ENCODE results near the gene CTDSP1.

Gene CTDSP1

DNA sequence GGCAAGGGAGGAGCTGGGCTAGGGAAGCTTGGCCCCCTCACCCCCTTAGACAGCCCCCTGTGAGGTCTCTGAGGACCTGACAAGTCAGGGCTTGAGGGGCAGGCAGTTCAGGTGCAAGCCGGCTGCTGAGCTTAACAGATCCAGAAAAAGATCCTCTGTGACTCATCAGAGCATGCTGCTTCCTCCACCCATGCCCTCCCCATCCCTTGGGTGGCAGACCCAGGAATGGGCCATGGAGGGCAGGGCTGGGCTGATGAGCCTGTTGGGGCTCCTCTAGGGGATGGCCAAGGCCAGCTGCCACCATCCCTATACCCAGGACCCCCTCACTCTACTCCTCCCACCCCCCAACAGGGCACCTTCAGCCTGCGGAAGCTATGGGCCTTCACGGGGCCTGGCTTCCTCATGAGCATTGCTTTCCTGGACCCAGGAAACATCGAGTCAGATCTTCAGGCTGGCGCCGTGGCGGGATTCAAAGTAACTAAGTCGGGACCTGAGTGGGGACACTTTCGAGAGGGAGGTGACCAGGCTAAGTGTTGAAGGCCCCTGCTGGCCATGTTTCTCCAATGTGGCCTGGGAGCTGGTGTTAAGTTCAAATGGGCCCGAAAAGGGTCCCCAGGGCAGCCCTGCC is 15.7 kb upstream of the CTDSP1 start:
- DNase-seq (ENCODE audit: low spot score), result no peak

- no peak for DNase-seq (ENCODE audit: low spot score)
These were observed 14.7 kb upstream of the CTDSP1 start for GRCh38 chr2:218384975-218385374.

GRCh38 chr2:218386505-218387368 is 12.9 kb upstream of the CTDSP1 start:
- no peak for DNase-seq (ENCODE audit: low spot score)

- DNase-seq (ENCODE audit: low spot score), result no peak
These were observed 12.1 kb upstream of the CTDSP1 start for GRCh38 chr2:218387369-218388194.

DNA sequence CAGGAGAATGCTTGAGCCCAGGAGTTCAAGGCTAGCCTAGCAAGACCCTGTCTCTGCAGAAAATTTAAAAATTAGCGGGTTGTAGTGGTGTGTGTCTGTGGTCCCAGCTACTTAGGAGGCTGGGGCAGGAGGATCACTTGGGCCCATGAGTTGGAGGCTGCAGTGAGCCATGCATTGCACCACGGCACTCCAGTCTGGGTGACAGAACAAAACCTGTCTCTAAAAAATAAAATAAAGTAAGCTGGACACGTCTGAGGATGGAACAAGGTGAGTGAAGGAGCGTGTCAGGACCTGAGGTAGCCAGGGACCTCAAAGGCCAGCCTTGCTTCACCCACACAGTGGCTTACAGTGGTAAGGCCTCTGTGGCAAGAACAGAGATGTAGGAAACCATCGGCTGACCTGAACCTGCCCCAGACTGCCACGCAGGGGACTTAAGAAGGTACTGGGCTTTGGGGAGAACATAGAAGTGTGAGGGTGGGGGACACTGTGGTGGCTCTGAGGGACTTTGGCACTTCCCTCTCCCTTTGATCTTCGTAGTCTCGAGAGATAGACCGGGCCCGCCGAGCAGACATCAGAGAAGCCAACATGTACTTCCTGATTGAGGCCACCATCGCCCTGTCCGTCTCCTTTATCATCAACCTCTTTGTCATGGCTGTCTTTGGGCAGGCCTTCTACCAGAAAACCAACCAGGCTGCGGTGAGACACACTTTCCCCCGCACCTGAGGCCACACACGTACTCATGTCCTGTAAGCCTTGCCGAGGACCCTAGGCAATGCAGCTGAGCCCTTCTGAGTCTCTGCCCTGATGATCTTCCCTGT is 10.1 kb upstream of the CTDSP1 start:
- DNase-seq (ENCODE audit: low spot score), result no peak

DNA sequence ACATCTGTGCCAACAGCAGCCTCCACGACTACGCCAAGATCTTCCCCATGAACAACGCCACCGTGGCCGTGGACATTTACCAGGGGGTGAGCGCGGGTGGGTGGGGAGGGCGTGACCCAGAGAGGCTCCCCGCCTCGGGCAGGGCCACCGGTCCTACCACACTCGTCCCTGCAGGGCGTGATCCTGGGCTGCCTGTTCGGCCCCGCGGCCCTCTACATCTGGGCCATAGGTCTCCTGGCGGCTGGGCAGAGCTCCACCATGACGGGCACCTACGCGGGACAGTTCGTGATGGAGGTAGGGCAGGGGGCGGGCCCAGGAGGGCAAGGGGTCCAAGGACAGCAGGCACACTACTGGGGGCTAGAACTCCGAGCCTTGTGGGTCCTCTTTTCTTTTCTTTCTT is 8.5 kb upstream of the CTDSP1 start:
- no peak for DNase-seq (ENCODE audit: low spot score)

GRCh38 chr2:218392459-218392858 is 7.2 kb upstream of the CTDSP1 start:
- DNase-seq (ENCODE audit: low spot score), result no peak

- DNase-seq (ENCODE audit: low spot score), result no peak
These were observed 6.7 kb upstream of the CTDSP1 start for GRCh38 chr2:218392891-218393462.

DNA sequence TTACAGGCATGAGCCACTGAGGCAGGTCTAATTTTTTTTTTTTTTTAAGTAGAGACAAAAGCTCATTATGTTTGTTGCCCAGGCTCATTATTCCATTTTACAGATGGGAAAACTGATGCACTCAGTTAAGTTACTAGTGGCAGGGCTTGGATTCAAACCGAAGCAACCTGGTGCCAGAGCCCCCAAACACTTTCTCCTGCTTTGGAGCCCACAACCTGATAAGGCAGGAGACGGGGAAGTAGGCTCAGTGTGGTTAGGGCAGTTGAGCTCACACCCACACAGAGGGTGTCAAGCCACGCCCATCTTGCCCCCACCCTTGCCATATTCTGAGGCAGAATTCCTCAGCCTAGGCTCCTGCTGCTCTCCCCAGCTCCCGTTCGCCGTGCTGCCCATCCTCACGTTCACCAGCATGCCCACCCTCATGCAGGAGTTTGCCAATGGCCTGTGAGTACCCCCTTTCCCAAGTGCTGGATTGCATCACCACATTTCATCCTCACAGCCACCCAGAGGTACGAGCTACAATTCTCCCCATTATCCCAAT is 5.8 kb upstream of the CTDSP1 start:
- no peak for DNase-seq (ENCODE audit: low spot score)

DNA sequence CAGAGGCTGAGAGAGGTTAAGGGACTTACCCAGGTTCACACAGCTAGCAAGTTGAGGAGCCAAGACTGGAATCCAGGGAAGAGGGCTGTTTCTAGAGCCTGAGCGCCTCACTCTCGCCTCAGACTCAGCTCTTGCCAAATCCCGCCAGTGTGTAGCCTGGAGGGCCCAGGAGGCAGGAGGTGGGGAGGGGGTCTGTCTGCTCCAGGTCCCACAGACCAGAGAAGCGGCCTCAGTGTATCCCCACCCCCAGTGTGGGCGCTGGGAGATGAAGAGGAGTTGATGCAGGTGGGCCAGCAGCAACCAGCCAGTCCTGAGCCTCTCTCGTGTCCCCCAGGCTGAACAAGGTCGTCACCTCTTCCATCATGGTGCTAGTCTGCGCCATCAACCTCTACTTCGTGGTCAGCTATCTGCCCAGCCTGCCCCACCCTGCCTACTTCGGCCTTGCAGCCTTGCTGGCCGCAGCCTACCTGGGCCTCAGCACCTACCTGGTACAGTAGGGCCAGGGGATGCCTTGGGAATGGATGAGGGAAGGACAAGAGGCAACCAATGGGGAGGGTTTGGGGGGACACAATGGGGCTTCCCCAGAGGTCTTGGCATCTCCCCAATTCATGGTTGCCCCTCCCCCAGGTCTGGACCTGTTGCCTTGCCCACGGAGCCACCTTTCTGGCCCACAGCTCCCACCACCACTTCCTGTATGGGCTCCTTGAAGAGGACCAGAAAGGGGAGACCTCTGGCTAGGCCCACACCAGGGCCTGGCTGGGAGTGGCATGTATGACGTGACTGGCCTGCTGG is 5.2 kb upstream of the CTDSP1 start:
- DNase-seq (ENCODE audit: low spot score), result no peak

DNA sequence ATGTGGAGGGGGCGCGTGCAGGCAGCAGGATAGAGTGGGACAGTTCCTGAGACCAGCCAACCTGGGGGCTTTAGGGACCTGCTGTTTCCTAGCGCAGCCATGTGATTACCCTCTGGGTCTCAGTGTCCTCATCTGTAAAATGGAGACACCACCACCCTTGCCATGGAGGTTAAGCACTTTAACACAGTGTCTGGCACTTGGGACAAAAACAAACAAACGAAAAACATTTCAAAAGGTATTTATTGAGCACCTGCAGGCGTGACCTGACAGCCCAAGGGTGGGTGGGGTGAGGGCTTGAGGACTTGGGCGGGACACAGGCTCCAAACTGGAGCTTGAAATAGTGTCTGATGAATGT is 4.6 kb upstream of the CTDSP1 start:
- DNase-seq (ENCODE audit: low spot score), result no peak

- DNase-seq (ENCODE audit: low spot score), result no peak
These were observed 4.2 kb upstream of the CTDSP1 start for GRCh38 chr2:218395456-218395825.

GRCh38 chr2:218395826-218396687 is 3.6 kb upstream of the CTDSP1 start:
- peak; percentile 98 for DNase-seq (ENCODE audit: low spot score)

GRCh38 chr2:218396688-218397462 is 2.8 kb upstream of the CTDSP1 start:
- DNase-seq (ENCODE audit: low spot score), result no peak

DNA sequence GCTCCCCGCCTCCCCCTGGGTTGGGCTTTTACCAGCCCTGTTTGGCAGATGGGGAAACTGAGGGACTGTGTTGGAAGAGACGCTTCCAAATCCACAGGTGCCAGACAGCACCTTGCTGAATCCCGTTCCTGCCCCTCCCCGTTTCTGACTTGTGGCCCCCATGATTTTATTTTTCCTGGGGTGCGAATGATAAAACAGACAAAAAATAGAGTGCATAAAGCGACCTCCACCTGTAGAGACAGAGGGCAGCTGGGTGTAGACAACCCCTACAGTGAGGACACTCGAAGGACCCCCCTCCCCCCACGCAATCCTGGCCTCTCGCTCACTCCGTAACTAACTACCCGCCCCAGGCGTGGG is 2.2 kb upstream of the CTDSP1 start:
- DNase-seq (ENCODE audit: low spot score), result no peak

DNA sequence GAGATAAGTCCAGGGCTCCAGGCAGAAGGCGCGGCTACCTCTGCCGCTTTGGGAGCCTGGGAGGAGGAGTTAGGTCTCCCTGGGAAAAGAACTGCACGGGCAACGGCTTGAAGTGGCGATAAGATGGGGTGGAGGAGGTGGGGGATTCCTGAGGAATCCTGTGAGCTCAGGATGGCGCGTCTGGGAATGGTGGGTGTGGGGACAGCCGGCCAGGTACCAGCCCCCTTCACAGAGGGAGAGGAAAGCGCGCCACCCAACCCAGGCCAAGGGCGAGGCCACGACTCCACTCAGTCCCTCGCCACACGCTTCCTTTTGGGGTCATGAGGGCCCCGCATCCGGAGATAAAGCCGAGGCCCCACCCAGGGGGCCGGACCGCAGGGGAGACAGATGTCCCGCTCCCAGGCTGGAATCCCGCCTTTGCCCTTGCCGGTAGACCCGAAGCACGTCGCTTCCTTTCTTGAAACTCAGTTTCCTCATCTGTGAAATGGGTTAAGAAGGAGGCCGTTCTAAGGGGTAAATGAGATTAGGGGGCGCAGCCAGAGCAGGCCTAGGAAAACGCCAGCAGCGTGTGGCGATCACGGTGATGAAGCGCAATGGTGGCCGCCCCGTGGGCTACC is 1.7 kb upstream of the CTDSP1 start:
- DNase-seq (ENCODE audit: low spot score), result no peak

DNA sequence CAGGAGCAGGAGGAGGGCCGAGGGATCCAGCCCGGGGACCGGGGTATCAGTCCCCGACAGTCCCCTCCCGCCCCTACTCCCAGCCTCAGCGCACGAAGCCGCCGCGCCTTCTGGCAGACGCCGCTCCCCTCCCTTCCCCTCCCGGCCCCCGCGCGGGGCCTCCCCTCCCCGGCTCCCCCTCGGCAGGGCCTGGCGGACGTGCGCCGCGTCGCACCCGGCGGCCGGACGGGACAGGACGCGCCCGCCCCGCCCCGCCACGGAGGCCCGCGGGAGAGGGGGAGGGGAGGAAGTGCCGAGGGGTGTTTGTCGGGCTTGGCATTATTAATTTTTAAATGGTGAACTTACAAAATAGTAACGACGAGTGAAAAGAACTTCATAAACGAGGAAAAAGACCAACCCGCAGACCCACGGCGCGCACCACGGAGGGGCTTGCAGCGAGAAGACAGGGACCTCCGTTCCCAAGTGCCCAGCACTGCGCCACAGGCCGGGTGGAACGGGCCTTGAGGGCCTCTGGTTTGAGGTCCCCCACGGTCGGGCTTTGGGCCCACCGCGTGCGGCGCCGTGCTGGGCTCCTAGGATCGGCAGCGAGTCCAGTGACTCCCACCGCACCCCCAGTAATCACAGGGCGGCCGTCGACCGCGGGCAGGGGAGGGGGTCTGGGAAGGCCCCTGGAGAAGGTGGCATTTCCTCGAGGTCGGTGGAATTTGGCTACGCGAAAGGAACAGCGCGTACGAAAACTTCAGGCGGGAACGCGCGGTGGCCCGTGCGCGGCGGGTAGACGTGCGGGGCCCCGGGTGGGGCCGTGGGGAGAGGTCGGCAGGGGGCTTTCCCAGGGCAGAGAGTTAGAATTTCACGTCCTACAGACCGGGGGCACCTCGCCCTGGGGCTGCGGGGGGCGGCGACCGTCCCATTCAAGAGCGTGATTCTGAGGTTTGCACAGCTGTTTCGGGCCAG is 954 bp upstream of the CTDSP1 start:
- peak; percentile 93 for DNase-seq (ENCODE audit: low spot score)
